SK-N-MC (cell line): ENCODE data around the gene LYG1.

Source experiments
- EZH2 ChIP-seq: fragments of 200-600 bp; sonication (generic); IDR thresholded peaks from one replicate; pipeline ENCODE4 v1.6.1; 2017; ENCODE audit warnings: antibody characterized with exemption
- POLR2AphosphoS5 ChIP-seq: IDR thresholded peaks from 2 replicates; pipeline ENCODE4 v1.6.1; 2012; ENCODE audit warnings: mild to moderate bottlenecking, low read depth, low read length, borderline replicate concordance

- TF ChIP-seq POLR2AphosphoS5 (no peak), EZH2 (no peak)
These were observed 35.8 kb upstream of the LYG1 start for GRCh38 chr2:99336804-99337112.
